GM18873 (cell line): ENCODE data around the gene REX1BD.
"Not testable (repeated sequence)": the region's sequence is repeated elsewhere in the genome, so short reads cannot be mapped to it uniquely, and the experiment has no call there.

Experiments
- ATAC-seq: cut with Tn5 transposase; IDR thresholded peaks from one replicate; pipeline ENCODE4 v1.9.1; 2021; ENCODE audit warnings: mild to moderate bottlenecking, moderate library complexity, moderate number of reproducible peaks; ENCODE audit not compliant: unreplicated experiment, low FRiP score

The REX1BD gene

DNA sequence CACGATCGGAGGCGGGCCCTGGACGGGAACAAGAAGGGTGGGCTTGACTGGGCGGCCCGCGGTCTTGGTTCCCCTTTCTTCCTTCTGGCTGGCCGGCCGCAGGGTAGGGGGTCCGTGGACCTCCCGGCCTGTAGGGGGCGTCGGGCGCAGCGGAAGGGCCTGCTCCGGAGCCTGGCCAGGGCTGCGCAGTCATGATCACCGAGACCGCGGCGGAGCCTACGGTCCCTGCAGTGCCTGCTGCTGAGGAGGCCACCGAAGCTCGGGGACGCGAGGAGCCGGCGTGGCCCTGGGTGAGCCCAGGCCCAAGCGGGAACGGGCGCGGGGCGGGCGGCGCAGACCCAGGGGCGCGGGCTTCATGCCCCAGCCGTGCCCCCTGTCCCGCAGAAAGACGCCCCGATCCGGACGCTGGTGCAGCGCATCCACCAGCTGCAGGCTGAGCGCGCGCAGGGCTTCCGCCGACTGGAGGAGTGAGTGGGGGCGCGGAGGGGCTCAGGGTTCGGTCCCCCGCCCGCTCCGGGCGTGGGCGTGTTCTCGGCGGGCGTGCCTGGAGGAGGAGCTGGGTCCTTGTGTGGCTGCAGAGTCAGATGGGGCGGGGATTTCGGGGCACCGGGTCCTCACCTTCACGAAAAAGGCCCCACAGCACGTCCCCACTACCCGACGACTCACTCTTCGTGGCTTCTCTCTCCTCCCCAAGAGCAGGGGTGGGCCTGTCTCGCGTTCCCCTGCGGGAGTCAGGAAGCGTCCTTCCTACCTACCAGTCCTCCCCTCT, at the start of gene REX1BD:
Gene REX1BD (plus strand): TSS at position 188 of the 769 bp plus-strand sequence. CDS start 4 bp downstream, at position 192.
- ATAC-seq, result peak; percentile 68

DNA sequence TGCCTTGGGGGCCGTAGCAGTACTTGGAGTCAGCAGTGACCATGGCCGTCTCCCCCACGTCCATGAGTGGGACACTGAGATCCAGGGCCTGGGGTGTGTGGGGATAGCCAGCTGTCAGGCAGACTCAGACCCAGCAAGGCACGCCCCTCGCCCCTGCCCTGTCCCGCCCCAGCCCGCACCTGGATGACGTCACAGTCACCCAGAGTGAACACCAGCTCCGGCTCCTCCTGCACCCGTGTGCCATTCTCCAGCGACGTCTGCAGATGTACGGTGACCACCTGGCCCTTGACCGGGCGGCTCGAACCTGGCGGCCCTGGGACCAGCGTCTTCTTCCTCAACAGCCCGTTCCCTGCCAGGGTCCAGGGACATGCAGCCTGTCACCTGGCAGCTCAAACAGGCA, 49.2 kb upstream of the REX1BD start:
- ATAC-seq, result no peak

DNA sequence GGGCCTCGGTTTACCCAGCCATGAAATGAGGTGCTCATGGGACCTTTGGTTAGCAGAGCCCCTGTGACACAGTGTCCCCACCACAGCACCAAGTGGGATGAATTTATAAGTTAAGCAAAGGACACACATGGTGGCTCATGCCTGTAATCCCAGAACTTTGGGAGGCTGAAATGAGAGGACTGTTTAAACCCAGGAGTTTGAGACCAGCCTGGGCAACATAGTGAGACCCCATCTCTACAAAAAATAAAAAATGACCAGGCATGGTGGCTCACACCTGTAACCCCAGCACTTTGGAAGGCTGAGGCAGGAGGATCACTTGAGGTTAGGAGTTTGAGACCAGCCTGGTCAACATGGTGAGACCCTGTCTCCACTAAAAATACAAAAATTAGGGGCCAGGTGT, 48.4 kb upstream of the REX1BD start:
- ATAC-seq, result not testable (repeated sequence)

DNA sequence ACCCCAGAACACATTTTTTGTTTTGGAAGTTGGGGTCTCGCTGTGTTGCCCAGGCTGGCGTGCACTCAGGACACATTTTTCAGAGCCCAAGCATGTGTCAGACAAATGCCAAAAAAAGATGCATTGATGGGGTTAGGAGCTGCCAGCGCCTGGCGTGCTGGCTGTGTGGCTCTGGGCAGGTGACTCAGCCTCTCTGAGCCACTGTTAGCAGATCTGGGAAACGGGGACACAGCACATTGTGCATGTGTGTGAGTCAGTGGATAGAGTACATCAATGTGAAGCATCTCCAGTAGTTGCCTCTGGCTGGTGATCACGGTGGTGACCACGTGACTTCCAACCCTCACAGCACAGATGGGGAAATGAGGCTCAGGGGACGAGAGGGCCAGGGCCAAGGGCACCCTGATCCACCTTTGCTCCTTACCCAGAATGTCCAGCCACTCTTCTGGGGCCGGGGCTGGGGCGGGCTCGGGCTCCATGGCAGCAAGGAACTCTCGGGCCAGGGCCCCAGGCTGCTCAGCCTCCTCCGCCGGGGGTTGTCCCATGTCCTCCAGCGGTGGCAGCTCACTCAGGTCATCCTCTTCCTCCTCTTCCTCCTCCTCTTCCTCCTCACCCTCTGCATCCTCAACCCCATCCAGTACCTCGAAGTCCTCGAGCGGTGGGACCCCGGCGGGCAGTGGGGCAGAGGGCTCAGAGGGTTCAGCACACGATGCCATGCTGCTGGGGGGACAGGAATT, 47.2 kb upstream of the REX1BD start:
- ATAC-seq, result no peak

DNA sequence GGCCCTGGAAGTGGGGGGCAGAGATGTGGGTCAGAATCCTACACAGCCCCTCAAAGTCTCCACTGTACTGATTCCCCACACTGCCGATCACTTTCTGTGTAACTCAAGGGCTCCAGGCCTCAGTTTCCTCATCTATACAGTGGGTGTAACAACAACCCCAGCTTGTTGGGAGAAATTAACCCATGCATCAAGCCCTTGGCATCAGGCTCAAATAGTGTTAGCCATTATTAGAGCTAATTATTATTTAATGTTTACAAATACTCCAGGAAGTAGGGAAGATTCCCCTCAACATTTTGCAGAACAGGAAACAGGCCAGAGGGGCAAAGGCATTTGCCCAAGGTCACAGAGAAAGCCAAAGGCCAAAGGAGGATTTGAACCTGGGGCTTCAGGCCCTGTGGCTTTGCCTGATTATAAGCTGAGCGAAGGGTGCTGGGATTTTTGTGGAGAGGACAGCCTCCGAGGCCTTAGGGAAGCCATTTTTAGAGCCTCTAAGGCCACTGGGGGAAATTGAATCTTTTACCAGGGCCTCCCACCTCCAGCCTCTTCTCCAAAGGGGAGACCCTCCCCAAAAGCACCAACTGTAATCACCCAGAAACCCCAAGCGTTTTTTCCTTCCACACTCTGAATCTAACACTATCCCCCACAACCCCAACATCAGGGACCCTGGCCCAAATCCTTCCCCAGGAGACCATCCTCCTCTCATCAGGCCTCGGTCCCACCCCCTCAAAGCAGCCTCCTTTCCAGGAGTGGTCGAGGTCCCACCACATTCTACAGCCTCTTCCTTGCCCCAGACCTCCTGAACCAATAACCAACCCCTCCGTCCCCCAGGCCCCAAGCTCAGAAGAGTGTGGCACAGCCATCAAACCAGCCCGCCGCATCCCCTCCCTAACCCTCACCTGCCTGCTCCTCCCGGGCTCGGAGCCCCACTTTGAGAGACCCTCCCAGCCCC, 46.3 kb upstream of the REX1BD start:
- ATAC-seq, result no peak

DNA sequence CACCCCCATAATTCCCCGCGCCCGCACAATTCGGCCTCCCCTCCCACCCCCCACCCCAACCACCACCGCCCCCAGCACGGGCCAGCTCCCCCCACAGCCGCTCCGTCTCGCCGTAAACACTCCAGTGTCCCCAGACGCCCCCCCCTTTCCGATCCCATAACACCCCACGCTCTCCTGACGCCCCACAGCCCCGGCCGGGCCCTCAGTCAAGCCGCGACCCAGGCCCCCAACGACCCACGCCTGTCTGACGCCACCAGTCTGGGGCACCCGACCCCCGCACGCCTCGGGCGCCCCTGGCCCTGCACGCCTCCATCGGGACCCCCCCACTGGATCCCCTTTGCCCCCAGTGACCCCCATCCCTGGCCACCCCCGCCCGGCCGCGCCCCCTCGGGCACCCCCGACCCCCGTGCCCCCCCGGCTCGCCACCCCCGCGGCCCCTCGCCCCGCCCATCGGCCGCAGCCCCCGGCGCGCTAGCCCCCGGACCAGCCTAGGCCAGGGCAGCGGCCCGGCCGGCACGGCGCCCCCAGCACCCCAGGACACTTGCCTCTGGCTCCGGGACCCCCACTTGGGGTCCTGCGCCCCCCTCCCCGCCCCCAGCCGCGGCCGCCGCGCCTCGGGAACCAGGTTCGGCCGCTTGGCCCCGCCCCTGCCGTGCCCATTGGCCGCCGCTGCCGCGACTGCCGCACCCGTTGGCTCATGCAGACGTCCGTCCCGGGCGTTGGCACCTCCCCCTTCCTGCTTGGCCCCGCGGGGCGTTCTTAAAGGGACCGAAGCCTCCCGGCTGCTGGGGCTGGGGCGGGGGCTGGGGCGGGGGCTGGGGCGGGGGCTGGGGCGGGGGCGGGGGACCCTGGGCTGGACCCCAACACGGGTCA, 45.4 kb upstream of the REX1BD start, which contains the start of gene FKBP8:
Gene FKBP8 (minus strand): TSS at position 633 of the 873 bp plus-strand sequence. CDS start 1,603 bp downstream, outside the sequence.
- ATAC-seq, result peak; percentile 77

DNA sequence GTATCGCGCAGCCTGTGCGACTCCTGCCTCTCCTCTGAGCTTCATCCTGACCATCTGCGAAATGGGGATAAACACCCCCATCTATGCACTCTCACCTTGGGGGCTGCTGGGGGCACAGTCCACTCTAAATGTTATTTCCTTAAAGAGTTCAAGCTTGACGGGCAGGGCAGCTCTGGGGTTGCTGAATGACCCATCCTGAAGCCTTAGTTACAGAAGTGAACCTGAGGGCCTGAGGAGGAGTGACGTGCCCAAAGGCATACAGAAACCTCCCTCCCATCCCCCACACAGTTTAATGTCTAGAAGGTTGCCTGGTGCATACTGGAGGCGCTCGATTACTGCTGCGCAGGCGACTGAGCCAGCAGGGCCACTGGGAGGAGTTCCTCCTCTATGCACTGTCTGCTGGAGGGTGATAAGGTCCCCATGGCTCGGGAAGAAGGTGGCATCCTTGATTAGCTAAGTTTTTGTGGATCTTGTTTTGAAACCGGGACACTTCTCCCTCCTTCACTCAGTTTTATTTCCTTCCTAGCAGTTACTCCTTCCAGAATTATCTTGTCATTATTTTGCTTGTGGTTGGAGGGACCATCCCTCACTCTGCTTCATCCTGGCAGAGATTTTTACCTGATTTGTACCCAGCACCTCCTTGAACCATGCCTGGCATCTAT, 44.7 kb upstream of the REX1BD start:
- peak; percentile 47 for ATAC-seq

DNA sequence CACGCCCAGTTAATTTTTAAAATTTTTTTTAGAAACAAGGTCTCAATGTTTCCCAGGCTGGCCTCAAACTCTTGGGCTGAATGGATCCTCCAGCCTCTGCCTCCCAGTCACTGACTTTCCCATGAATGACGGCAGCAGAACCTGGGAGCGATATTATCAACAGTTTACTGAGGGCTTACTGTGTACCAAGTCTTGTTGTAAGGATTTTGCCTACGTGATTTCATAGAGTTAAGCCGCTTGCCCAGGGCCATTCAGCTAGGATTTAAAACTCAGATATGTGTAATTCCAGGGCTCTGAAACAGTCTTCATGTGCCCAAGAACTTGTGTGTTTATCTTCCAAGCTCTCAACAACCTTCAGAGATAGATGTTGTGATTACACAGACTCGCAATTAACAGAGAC, 37.0 kb upstream of the REX1BD start:
- ATAC-seq, result no peak

DNA sequence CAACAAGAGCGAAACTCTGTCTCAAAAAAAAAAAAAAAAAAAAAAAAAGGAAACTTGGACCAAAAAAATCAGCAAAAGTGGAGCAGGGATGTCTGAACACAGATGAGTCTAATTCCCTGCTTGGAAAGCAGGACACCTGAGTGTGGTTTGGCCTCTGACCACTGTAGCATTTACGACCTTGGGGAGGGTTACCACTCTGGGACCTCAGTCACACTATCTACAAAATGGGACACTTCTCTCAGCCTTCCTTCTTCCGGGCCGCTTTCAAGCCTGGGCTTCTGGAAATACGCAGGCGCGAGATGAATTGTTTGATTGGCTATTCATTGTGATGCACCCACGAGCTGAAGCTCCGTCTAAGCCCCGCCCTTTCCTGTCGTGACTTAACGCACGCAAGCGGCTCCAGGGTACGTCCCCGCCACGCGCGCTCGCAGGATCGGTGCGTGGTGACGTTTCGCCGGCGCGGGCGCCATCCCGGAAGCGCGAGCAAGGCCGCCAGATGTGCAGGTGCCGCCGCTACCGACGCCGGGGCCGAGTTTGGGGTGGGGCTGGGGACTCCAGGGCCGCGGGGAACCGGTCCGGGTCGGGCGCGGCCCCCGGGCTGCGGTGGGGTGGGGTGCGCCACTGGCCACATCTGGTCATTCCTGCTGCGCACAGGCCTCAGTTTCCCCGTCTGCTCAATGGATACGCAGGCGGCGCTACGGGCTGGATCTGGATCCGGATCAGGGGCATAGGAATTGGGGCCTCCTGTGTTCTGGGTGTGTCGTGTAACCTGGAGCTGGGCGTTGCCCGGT, 31.0 kb upstream of the REX1BD start, which contains the start of gene KXD1:
Gene KXD1 (plus strand): TSS at position 460 of the 791 bp plus-strand sequence. CDS start 4,187 bp downstream, outside the sequence.
- peak; percentile 87 for ATAC-seq

DNA sequence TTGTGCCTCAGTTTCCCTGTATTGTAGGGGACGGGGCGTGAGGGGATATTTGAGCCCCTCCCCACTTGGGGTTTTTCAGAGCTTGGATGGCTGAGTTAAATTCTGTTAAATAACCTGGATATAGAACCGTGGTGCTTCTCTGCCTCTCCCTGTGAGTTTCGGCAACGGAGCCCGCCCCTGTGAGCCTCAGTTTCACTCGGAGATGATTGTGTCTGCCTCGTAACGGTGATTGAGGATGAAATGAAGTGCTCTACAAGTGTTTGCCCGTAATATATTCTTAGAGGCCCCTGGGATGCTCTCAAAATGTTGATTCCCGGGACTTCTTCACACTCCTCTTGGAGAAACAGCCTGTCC, 30.4 kb upstream of the REX1BD start:
- no peak for ATAC-seq

DNA sequence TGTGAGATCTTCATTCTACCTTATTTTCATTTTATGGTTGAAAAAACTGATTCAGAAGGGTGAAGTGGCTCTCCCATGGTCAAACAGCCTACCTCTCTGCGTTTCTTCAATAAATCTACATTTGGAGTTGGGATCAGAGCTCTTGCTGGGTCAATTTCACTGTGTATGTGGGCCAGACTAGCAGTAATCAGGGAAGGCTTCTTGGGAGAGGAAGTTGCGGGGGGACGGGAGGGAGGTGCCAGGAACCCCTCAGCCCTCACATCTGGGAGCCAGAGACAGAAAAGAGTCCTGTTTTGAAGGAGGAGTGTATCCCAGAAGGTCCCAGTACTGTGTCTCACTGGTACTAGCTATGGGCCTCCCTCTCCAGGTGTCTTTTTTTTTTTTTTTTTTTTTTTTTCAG, 30.0 kb upstream of the REX1BD start:
- no peak for ATAC-seq

DNA sequence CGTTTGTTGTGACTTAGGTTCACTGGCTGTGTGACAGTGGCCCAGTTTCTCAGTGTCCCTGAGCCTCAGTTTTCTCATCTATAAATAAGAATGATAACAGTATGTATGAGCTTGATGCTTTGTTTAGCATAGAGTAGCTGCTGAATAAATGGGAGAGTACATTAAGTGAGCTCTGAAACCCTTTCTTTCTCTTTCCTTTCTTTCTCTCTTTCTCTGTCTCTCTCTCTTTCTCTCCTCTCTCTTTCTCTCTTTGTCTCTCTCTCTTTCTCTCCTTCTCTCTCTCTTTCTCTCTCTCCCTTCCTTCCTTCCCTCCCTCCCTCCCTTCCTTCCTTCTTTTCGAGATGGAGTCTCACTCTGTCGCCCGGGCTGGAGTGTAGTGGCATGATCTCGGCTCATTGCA, 28.9 kb upstream of the REX1BD start:
- no peak for ATAC-seq

DNA sequence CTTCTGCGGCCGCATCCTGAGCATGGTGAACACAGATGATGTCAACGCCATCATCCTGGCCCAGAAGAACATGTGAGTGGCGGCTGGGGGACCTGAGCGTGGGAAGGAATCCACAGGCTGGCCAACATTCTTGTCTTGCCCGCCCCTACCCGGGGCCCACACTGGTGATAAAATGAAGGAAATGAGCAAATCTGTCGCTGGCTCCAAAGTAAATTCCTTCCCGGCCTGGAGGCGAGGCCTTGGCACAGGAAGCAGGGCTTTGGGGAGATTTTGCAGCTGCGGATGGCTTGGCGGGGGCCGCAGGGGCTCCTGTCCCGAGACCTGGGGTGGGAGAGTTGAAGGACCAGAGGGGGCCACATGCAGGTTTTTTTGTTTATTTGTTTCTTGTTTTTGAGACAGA, 26.5 kb upstream of the REX1BD start:
- ATAC-seq, result no peak

DNA sequence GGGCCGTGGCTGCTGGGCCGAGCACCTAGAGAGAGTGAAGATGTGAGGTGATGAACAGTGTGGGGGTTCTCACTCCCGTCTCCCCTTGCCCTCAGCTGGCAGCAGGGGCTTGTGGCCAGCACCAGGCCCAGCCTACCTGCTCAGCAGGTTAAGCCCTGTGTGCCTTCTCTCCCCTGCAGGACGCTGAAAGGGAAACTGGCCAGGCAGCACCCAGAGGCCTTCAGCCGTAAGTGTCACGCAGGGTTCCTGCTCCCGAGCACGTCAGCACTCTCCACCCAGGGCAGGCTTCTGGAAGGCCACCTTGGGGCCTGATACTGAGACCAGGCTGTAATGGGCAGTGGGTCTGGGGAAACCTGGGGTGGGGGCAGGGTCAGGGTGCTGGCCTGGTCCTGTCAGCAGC, 21.6 kb upstream of the REX1BD start:
- ATAC-seq, result no peak

DNA sequence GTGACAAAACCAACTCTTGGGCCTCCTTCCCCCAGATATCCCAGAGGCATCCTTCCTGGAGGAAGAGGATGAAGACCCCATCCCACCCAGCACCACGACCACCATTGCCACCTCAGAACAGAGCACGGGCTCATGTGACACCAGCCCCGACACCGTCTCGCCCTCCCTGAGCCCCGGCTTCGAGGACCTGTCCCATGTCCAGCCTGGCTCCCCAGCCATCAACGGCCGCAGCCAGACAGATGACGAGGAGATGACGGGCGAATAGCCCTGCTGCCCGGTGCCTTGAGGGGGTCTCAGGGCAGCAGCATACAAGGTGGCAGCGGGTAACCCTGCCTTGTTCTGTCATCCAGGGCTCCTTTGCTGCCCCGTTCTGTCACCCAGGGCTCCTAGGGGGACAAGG, 20.2 kb upstream of the REX1BD start:
- ATAC-seq, result no peak

DNA sequence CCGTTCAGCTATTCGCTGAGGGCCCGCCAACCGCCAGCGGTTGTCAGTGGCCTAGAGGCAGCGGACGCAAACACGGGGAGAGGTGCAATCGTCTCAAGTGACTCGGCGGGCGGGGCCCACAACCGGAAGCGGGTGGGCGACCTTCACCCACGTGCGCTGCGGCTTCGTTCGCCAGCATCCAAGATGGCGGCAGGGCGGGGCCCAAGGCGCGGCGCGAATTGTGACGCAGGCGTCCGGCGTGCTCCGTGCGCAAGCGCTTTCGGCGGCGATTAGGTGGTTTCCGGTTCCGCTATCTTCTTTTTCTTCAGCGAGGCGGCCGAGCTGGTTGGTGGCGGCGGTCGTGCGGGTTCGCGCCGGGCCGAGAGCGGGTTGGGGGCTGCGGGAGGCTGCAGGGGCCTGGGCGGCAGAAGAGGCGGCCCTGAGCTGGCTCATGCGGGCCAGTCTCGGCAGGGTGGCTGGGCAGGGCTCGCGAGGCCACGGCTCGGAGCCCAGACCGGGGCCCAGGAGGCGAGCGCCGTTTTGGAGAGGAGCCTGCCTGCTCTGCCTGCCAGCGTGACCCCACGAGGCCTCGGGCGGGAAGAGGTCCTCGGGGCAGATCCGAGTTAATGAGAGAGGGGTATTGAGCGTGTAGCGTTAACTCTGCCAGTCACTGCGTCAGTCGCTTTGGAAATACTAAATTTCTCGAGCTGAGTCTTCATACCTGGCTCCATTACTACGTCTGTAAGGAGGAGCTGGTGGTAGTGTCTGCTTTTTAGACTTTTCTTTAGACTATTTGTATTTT, 16.8 kb upstream of the REX1BD start, which contains the start of gene UBA52:
Gene UBA52 (plus strand): TSS at position 294 of the 781 bp plus-strand sequence. CDS start 1,444 bp downstream, outside the sequence.
- peak; percentile 74 for ATAC-seq

DNA sequence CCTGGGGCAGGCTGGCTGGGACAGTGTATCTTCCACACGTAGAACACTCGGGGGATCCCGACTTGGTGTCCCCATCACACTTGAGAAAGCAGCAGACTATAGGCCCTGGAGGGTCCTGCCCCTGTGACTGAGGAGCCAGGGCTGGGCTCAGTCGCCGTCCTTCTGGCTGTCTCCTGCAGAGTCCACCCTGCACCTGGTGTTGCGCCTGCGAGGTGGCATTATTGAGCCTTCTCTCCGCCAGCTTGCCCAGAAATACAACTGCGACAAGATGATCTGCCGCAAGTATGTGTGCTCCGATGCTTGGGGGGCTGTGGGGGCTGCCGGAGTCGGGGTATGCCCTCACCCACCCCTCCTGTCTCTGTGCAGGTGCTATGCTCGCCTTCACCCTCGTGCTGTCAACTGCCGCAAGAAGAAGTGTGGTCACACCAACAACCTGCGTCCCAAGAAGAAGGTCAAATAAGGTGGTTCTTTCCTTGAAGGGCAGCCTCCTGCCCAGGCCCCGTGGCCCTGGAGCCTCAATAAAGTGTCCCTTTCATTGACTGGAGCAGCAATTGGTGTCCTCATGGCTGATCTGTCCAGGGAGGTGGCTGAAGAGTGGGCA, 13.8 kb upstream of the REX1BD start:
- no peak for ATAC-seq
